ENCODE measurements around the gene GABBR2.
"Not testable (repeated sequence)": the region's sequence is repeated elsewhere in the genome, so short reads cannot be mapped to it uniquely, and the experiment has no call there.

Gene GABBR2

GRCh38 chr9:98501259-98501658 is 207.5 kb downstream of the GABBR2 start:
- H3K4me1 ChIP-seq (ENCODE audit: insufficient read depth, low read length); H3K27ac ChIP-seq (ENCODE audit: low read depth, low read length); H3K36me3 ChIP-seq (ENCODE audit: insufficient read depth, low read length); H3K27me3 ChIP-seq (ENCODE audit: control insufficient read depth in 1 of 2, insufficient read depth in 2 of 2, low read length in 2 of 2); H3K4me3 ChIP-seq (ENCODE audit: low read depth in 1 of 2, low read length in 2 of 2); H3K9ac ChIP-seq (ENCODE audit: low read length); H3K9me3 ChIP-seq (ENCODE audit: low read length): not testable (repeated sequence)

GRCh38 chr9:98500337-98500919 is 208.3 kb downstream of the GABBR2 start:
- H3K27ac ChIP-seq (ENCODE audit: low read depth, low read length), result no peak overlapping the region
- no peak overlapping the region for H3K9ac ChIP-seq (ENCODE audit: low read length)
- H3K4me1 ChIP-seq (ENCODE audit: insufficient read depth, low read length), result no peaks in the 10 kb centered on the region
- H3K27me3 ChIP-seq (ENCODE audit: control insufficient read depth in 1 of 2, insufficient read depth in 2 of 2, low read length in 2 of 2), result no peaks in the 10 kb centered on the region
- H3K9me3 ChIP-seq (ENCODE audit: low read length), result no peaks in the 10 kb centered on the region
- no peaks in the 10 kb centered on the region for H3K36me3 ChIP-seq (ENCODE audit: insufficient read depth, low read length)
- no peak overlapping the region for H3K4me3 ChIP-seq (ENCODE audit: low read depth in 1 of 2, low read length in 2 of 2)

GRCh38 chr9:98495530-98495929 is 213.2 kb downstream of the GABBR2 start:
- Histone ChIP-seq H3K4me3 (ENCODE audit: low read depth in 1 of 2, low read length in 2 of 2) (no peak overlapping the region), H3K4me1 (ENCODE audit: insufficient read depth, low read length) (no peaks in the 10 kb centered on the region), H3K27ac (ENCODE audit: low read depth, low read length) (no peak overlapping the region), H3K9ac (ENCODE audit: low read length) (no peak overlapping the region), H3K27me3 (ENCODE audit: control insufficient read depth in 1 of 2, insufficient read depth in 2 of 2, low read length in 2 of 2) (no peaks in the 10 kb centered on the region), H3K9me3 (ENCODE audit: low read length) (no peaks in the 10 kb centered on the region), H3K36me3 (ENCODE audit: insufficient read depth, low read length) (no peaks in the 10 kb centered on the region)

- Histone ChIP-seq H3K9ac (ENCODE audit: low read length) (no peak overlapping the region), H3K4me1 (ENCODE audit: insufficient read depth, low read length) (no peaks in the 10 kb centered on the region), H3K4me3 (ENCODE audit: low read depth in 1 of 2, low read length in 2 of 2) (no peak overlapping the region), H3K27ac (ENCODE audit: low read depth, low read length) (no peak overlapping the region), H3K27me3 (ENCODE audit: control insufficient read depth in 1 of 2, insufficient read depth in 2 of 2, low read length in 2 of 2) (no peaks in the 10 kb centered on the region), H3K9me3 (ENCODE audit: low read length) (no peaks in the 10 kb centered on the region), H3K36me3 (ENCODE audit: insufficient read depth, low read length) (no peaks in the 10 kb centered on the region)
These were observed 213.9 kb downstream of the GABBR2 start for GRCh38 chr9:98494852-98495251.

GRCh38 chr9:98491828-98492227 is 216.9 kb downstream of the GABBR2 start:
- Histone ChIP-seq H3K9ac (ENCODE audit: low read length) (no peak overlapping the region), H3K4me3 (ENCODE audit: low read depth in 1 of 2, low read length in 2 of 2) (no peak overlapping the region), H3K27ac (ENCODE audit: low read depth, low read length) (no peak overlapping the region), H3K9me3 (ENCODE audit: low read length) (no peaks in the 10 kb centered on the region), H3K4me1 (ENCODE audit: insufficient read depth, low read length) (no peaks in the 10 kb centered on the region), H3K27me3 (ENCODE audit: control insufficient read depth in 1 of 2, insufficient read depth in 2 of 2, low read length in 2 of 2) (no peaks in the 10 kb centered on the region), H3K36me3 (ENCODE audit: insufficient read depth, low read length) (no peaks in the 10 kb centered on the region)

- no peaks in the 10 kb centered on the region for H3K36me3 ChIP-seq (ENCODE audit: insufficient read depth, low read length)
These were observed 217.5 kb downstream of the GABBR2 start for GRCh38 chr9:98491231-98491651.

GRCh38 chr9:98488571-98489312 is 220.0 kb downstream of the GABBR2 start:
- Histone ChIP-seq H3K27me3 (ENCODE audit: control insufficient read depth in 1 of 2, insufficient read depth in 2 of 2, low read length in 2 of 2) (no peaks in the 10 kb centered on the region), H3K27ac (ENCODE audit: low read depth, low read length) (no peak overlapping the region), H3K4me3 (ENCODE audit: low read depth in 1 of 2, low read length in 2 of 2) (no peak overlapping the region), H3K36me3 (ENCODE audit: insufficient read depth, low read length) (no peaks in the 10 kb centered on the region), H3K4me1 (ENCODE audit: insufficient read depth, low read length) (no peaks in the 10 kb centered on the region), H3K9me3 (ENCODE audit: low read length) (no peaks in the 10 kb centered on the region), H3K9ac (ENCODE audit: low read length) (no peak overlapping the region)

More at GRCh38 chr9:98491231-98491651, 217.5 kb downstream of the GABBR2 start:
- Histone ChIP-seq H3K4me1 (ENCODE audit: insufficient read depth, low read length) (no peaks in the 10 kb centered on the region), H3K27ac (ENCODE audit: low read depth, low read length) (no peak overlapping the region), H3K9ac (ENCODE audit: low read length) (no peak overlapping the region), H3K4me3 (ENCODE audit: low read depth in 1 of 2, low read length in 2 of 2) (no peak overlapping the region), H3K27me3 (ENCODE audit: control insufficient read depth in 1 of 2, insufficient read depth in 2 of 2, low read length in 2 of 2) (no peaks in the 10 kb centered on the region), H3K9me3 (ENCODE audit: low read length) (no peaks in the 10 kb centered on the region)

- no peaks in the 10 kb centered on the region for H3K27me3 ChIP-seq (ENCODE audit: control insufficient read depth in 1 of 2, insufficient read depth in 2 of 2, low read length in 2 of 2)
- H3K36me3 ChIP-seq (ENCODE audit: insufficient read depth, low read length), result no peaks in the 10 kb centered on the region
- H3K27ac ChIP-seq (ENCODE audit: low read depth, low read length), result no peak overlapping the region
- no peaks in the 10 kb centered on the region for H3K9me3 ChIP-seq (ENCODE audit: low read length)
- no peaks in the 10 kb centered on the region for H3K4me1 ChIP-seq (ENCODE audit: insufficient read depth, low read length)
- H3K4me3 ChIP-seq (ENCODE audit: low read depth in 1 of 2, low read length in 2 of 2), result no peak overlapping the region
- H3K9ac ChIP-seq (ENCODE audit: low read length), result no peak overlapping the region
These were observed 223.0 kb downstream of the GABBR2 start for GRCh38 chr9:98485706-98486105.

- no peaks in the 10 kb centered on the region for H3K27me3 ChIP-seq (ENCODE audit: control insufficient read depth in 1 of 2, insufficient read depth in 2 of 2, low read length in 2 of 2)
These were observed 224.6 kb downstream of the GABBR2 start for GRCh38 chr9:98484162-98484561.

GRCh38 chr9:98482226-98482625 is 226.5 kb downstream of the GABBR2 start:
- Histone ChIP-seq H3K36me3 (ENCODE audit: insufficient read depth, low read length) (no peaks in the 10 kb centered on the region), H3K4me1 (ENCODE audit: insufficient read depth, low read length) (no peaks in the 10 kb centered on the region), H3K9ac (ENCODE audit: low read length) (no peak overlapping the region), H3K27me3 (ENCODE audit: control insufficient read depth in 1 of 2, insufficient read depth in 2 of 2, low read length in 2 of 2) (no peaks in the 10 kb centered on the region), H3K4me3 (ENCODE audit: low read depth in 1 of 2, low read length in 2 of 2) (no peak overlapping the region), H3K9me3 (ENCODE audit: low read length) (no peaks in the 10 kb centered on the region), H3K27ac (ENCODE audit: low read depth, low read length) (no peak overlapping the region)

More at GRCh38 chr9:98484162-98484561, 224.6 kb downstream of the GABBR2 start:
- H3K27ac ChIP-seq (ENCODE audit: low read depth, low read length), result no peak overlapping the region
- no peaks in the 10 kb centered on the region for H3K9me3 ChIP-seq (ENCODE audit: low read length)
- no peak overlapping the region for H3K4me3 ChIP-seq (ENCODE audit: low read depth in 1 of 2, low read length in 2 of 2)
- no peaks in the 10 kb centered on the region for H3K4me1 ChIP-seq (ENCODE audit: insufficient read depth, low read length)
- no peak overlapping the region for H3K9ac ChIP-seq (ENCODE audit: low read length)
- no peaks in the 10 kb centered on the region for H3K36me3 ChIP-seq (ENCODE audit: insufficient read depth, low read length)

GRCh38 chr9:98481676-98482075 is 227.1 kb downstream of the GABBR2 start:
- no peaks in the 10 kb centered on the region for H3K36me3 ChIP-seq (ENCODE audit: insufficient read depth, low read length)
- no peak overlapping the region for H3K27ac ChIP-seq (ENCODE audit: low read depth, low read length)
- H3K9ac ChIP-seq (ENCODE audit: low read length), result no peak overlapping the region
- no peaks in the 10 kb centered on the region for H3K4me1 ChIP-seq (ENCODE audit: insufficient read depth, low read length)
- H3K27me3 ChIP-seq (ENCODE audit: control insufficient read depth in 1 of 2, insufficient read depth in 2 of 2, low read length in 2 of 2), result no peaks in the 10 kb centered on the region
- no peak overlapping the region for H3K4me3 ChIP-seq (ENCODE audit: low read depth in 1 of 2, low read length in 2 of 2)
- no peaks in the 10 kb centered on the region for H3K9me3 ChIP-seq (ENCODE audit: low read length)
